NCI-H510A (cell line): Measurements from ENCODE around the gene ARID3A.
"Not testable (repeated sequence)": the region's sequence is repeated elsewhere in the genome, so short reads cannot be mapped to it uniquely, and the experiment has no call there.

Experiments
- DNase-seq: peaks from one replicate; lab custom pipeline; 2025; lab: John Stamatoyannopoulos, UW

The ARID3A gene

DNA sequence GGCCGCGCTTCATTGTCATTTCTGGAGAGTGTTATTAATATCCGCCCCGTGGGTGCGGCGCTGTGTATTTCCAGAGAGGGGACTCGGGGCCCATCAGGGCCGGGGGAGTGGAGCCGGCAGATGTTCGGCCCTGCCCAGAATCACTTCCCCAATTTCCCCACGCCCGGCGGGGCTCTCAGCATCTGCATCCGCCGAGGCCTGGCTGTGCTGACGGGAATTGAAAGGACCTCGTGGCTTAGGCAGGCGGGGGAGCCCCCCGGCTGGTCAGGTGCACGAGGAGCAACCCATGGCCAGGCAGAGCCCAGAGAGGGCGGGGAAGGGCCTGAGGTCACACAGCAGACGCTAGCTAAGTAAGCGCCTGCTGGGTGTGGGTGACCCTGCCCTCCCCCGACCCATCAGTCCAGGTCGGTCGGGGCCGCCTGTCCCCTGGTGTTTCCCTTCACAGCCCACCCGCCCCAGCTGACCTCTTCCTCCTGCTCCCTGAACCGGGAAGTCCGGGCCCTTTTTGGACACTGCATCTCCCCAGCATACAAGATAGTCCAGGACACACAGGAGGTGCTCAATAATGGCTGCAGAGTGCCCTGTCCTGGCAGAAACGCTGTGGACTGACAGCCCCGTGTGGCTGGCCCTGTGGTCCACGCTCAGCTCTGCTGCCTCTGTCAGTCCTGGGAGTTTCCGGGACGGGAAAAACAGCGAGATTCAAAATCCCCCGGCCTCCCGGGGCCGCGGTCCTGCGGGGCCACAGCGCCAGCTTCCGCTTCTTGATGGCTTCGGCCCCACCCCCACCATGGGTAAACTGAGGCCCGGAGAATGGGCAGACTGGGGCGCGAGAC lies 22.1 kb downstream of the ARID3A start:
- DNase-seq = no peak

DNA sequence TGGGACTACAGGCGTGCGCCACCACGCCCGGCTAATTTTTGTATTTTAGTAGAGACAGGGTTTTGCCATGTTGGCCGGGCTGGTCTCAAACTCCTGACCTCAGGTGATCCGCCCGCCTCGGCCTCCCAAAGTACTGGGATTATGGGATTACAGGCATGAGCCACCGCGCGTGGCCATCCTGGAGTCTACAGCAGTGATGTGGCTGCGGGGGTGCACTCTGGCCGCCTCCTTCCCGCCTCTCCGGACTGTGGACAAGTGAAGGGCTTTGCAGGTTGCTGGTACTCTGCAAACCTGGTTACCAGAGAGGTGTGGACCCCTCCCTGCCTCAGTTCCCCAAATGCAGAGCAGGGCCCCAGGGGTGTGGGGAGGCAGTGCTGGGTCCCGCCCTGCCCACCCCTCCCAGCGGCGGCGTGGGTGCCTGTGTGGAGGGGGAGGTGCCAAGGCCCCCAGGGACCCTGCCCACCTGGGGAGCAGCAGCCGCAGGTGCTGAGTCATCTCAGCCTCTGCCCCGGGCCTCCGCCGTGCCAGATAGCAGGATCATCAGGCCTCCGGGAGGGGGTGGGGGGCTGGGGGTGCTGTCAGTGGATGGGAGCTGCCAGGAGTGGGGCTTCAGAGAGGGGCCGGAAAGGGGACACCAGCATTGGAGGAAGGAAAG lies 23.1 kb downstream of the ARID3A start:
- DNase-seq = no peak

DNA sequence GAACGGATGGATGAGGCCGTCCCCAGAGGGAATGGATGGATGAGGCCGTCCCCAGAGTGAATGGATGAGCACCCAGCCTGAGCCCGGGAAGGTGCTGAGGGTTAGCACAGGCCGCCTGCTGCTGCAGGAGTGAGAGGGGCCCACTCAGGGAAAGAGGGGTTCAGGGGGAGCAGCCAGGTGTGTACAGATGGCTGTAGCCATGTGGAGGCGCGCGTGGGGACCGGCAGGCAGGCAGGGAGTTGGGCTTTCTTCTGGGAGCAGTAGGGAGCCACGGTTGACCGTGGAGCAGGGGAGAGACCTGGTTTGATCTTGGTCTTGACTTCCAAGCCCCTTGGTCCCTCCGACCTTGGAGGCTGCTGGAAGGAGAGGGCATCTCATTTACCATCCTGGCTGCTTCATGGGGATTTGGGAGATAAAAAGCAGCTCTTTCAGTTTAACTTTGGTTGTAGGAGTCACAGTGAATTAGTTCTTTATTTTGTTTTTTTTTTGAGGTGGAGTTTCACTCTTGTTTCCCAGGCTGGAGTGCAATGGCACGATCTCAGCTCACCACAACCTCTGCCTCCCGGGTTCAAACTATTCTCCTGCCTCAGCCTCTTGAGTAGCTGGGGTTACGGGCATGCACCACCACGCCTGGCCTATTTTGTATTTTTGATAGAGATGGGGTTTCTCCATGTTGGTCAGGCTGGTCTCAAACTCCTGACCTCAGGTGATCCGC lies 24.7 kb downstream of the ARID3A start:
- DNase-seq = no peak

DNA sequence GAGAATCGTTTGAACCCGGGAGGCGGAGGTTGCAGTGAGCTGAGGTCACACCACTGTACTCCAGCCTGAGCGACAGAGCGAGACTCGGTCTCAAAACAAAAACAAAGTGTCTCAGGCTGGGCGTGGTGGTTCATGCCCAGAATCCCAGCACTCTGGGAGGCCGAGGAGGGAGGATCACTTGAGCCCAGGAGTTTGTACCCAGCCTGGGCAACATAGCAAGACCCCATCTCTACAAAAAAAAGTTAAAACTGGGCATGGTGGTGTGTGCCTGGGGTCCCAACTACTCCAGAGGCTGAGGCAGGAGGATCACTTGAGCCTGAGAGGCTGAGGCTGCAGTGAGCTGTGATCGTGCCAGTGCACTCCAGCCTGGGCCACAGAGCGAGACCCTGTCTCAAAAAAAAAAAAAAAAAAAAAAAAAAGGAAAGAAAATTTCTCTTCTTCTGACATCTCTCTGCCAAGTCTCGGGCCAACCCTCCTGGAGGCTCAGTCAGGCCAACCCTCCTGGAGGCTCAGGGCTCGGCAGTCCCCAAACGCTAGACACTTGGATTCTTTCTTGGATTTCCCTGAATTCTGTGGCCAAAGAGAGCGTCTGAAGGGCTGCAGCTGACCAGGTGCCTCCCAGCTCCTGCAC lies 26.3 kb downstream of the ARID3A start:
- no peak for DNase-seq

DNA sequence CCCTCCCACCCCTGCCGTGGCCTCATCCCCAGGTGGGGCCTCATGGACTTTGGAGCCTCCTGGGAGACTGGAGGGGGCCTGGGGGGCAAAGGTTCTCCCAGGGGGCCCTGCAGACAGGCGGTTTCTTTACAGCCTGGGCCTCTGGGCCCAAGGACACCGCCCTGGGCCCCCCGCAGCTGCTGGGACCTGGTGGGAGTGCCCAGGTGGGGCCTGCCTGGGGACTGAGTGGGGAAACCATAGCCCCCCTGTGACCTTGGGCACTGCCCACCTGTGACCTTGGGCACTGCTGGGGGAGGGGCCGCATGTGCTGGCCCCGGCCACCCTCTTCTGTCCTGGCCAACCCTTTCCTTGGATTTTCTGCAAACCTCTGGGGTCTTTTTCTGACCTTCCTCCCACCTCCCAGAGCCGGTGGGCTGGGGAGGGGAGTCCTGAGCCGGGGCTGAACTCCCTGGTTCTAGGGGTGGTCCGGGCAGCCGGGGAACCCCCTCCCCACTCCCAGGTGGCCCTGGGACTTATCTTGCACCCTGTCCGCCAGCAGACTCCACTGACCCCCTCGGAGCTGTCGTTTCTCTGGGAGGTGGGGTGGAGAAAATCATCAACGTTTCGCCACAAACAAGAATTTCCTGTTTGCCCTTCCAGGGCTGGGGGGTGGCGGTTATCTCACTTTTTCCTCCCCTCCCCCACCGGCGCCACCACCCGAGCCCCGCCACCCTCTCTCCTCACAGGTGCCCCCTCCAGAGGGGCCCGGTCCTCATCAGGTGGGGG lies 27.0 kb downstream of the ARID3A start:
- DNase-seq = no peak

DNA sequence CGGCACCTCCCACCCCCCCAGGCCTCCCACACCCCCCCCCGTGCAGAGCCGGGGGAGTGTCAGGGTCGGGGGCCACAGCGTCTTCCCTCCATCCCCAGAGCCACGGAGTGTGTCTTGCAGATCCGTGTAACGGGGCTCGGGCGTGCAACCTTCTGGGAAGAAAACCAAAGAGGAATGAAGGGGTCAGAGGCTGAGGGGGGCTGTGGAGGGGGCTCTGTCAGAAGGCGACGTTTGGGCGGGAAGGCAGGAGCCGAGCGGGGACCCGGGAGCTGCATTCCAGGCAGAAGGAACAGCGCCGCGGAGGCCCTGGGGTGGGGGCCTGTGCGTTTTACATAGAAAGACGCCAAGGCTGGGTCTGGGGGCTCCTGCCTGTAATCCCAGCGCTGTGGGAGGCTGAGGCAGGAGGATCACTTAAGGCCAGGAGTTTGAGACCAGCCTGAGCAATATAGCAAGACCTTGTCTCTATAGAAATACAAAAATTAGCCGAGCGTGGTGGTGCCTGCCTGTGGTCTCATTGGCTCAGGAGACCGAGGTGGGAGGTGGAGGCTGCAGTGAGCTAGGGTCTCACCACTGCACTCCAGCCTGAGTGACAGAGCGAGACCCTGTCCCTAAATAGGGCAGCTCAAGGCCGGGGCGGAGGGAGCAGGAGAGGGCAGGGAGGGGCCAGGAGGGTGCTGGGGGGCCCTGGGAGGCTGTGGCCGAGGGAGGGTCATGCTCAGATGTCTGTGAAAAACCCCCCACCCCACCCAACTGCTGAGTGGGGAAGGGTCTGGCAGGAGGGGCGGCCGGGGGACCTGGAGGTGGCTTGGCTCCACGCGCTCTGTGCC lies 27.8 kb downstream of the ARID3A start:
- no peak for DNase-seq

DNA sequence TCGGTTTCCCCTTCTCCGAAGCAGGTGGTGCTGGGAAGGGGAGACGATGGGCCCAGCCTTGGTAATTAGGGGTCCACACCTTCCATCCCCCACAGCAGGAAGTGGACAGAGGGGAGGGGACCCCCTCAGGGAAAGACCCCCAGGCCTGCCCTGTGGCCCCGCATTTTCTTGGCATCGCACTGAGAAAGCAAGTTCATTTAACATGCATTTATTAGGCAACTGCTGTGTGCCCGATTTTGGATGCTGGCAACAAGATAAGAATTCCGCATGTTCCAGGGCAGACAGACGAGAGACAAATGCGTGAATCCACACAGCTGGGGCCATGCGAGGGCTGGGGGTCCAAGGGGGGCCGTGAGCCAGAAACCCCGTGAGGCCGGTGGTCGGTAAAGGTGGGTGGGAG lies 28.4 kb downstream of the ARID3A start:
- no peak for DNase-seq

DNA sequence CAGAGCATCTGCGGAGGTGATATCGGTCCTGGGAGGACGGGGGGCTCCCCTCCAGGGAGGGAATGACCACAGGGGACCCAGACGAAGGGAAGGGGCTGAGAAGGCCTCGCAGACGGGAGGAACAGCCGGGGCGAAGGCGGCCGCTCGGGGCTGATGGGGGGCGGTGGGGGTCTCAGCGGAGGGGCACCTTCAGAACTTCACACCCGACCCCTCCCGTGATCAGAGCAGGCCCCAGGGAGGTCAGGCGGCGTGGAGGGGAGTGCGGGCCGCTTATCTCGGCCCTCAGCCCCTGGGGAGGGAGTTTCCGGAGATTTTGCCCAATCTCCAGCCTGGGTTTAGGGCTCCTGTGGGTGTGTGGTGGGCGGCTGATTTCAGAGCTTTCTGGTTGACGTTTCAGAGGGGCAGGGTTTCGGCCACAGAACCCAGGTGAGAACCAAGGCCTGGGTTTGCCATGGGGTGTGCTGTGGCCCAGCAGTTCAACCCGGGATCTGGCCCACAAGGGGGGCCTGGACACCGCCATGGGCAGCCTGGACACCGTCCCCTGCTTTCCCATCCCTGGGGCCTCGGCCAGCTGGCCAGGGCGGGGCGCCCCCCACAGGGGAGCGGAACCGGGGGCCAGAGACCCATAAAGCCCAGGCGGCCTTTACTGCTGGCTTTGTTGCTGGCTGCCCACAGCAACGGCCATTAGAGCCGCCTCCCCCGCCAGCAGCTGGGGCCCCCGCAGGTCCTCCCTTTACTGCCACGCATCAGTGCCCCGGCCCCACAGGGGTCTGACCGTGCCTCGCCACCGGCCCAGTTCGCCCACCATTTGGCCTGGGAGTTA lies 29.0 kb downstream of the ARID3A start:
- DNase-seq = no peak

DNA sequence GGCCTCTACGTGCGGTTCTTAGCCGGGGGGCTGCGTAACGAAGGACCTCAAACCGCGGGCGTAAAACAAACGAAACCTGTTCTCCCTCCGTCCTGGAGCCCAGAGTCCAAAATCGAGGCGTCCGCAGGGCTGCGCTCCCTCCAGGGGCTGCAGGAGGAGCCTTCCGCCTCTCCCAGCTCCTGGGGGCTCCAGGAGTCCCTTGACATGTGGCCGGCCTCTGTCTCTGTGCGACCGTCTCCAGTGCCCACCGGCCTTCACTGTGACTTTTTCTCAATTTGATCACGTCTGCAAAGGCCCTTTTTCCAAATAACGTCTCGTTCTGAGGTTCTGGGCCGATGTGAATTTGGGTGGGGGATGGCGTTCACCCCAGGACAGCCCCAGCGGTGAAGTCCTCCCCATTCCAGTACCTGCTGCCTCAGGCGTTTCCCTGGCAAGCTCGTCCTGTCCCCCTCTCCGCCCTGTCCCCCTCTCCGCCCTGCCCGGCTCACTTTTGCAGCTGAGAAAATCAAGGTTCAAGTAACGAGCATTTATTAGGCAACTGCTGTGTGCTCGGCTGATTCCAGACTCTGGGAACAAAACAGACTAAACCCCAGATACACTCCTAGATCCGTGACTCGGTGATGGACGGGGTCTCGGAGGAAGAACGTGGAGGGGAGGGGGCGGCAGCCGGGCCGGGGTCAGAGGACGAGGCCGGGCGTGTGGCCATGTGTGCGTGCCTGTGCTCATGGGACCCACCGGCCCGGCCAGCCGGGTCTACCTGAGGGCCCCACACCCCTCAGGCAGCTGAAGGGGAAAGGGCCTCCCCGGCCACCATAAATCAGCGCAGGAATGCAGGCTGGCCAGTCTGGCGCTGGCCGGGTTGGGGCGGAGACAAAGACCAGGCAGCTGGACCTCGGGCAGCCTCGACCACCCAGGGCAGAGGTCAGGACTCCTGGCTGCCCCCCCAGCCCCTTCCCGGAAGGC lies 30.2 kb downstream of the ARID3A start:
- DNase-seq = no peak

DNA sequence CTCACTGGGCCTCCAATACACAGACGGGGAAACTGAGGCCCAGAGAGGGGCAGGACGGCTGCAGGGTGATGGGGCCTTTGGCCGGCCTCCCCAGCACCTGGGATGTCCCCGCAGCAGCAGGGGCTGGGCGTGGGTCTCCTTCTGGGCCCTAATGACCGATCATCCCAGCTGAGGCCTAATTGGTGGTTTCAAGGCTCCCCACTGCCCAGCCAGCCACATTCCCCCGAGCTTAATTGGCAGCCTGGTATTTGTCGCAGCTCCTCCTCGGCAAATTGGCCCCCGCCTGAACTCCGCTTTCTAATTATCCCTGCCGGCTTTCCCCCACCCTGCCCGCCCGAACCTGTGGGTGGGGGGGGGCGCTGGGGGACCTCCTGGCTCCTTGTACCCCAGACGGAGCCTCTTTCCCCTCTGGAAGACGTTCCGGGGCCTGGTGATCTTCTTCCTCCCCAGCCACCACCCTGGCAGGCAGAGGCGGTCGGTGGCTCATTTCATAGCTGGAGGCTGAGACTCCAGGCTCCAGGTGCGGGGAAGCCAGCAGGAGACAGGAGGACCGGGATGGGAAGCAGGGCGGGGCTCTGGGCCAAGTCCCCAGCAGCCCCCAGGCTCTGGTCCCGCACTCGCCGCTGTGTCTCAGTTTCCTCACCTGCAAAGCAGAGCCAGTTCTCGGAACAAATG lies 31.1 kb downstream of the ARID3A start:
- no peak for DNase-seq

DNA sequence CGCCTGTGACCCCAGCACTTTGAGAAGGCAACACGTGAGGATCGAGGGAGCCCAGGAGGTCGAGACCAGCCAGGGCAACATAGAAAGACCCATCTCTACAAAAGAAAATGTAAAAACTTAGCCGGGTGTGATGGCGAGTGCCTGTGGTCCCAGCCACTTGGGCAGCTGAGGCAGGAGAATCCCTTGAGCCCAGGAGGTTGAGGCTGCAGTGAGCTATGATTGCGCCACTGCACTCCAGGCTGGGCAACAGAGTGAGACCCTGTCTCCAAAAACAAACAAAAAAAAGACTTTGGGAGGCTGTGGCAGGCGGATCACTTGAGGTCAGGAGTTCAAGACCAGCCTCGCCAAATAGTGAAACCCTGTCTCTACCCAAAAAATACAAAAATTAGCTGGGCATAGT lies 31.7 kb downstream of the ARID3A start:
- DNase-seq = not testable (repeated sequence)

DNA sequence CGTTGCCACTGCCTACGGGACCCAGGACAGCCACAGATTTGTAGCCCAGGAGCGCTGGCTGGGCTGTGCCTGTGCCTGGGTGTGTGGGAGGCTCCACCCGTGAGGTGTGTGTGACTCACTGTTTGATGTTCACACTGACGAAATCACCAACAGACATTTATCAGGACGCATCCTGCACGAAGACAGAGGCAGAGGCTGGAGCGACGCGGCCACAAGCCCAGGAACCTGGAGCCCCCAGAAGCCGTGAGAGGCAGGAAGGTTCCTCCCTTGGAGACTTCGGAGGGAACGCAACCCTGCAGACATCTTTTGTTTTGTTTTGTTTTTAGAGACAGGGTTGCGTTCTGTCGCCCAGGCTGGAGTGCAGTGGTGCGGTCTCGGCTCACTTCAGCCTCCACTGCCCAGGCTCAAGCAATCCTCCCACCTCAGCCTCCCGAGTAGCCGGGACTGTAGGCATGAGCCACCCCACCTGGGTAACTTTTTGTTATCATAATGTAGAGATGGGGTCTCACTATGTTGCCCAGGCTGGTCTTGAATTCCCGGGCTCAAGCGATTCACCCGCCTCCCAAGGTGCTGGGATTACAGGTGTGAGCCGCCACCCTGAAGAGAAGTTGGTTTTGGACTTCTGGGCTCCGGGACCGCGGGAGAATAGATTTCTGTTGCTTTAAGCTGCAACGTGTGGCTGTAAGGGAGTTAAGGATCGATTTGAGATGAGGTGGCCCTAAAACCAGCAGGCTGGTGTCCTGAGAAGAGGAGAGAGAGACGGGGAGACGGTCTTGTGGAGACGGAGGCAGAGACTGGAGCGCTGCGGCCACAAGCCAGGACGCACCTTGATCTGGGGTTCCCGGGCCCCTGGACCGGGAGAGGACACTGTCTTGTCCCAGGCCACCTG lies 33.4 kb downstream of the ARID3A start:
- no peak for DNase-seq

DNA sequence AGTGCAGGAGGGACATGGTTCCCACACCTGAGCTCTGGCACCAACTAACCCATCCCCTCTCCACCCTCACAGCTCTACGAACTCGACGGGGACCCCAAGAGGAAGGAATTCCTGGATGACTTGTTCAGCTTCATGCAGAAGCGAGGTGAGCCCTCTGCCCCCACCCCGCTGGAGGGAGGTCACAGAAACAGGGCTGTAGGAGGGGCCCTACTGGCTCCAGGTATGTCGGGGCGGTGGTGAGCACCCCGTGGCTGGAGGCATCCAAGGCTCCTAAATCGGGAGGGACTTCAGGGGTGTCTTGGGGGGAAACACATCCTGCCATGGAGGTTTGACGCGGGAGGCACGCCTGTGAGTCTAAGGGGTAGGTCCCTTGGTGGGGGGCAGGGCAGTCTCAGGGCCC lies 34.2 kb downstream of the ARID3A start:
- DNase-seq = no peak

DNA sequence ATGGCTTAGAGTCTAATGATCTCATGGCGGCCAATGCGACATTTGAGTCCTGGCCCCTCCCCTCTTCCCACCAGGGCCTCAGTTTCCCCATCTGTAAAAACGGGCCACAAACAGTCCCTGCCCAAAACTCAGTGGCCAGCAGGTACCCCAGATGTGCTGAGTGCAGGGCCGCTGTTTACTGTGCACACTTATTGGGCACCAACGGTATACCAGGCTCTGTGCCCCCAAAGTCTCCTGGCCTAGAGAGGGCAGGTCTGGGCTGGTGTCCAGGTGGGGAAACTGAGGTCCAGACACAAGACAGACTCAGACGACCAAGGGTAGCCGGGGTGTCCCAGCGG lies 34.7 kb downstream of the ARID3A start:
- no peak for DNase-seq

DNA sequence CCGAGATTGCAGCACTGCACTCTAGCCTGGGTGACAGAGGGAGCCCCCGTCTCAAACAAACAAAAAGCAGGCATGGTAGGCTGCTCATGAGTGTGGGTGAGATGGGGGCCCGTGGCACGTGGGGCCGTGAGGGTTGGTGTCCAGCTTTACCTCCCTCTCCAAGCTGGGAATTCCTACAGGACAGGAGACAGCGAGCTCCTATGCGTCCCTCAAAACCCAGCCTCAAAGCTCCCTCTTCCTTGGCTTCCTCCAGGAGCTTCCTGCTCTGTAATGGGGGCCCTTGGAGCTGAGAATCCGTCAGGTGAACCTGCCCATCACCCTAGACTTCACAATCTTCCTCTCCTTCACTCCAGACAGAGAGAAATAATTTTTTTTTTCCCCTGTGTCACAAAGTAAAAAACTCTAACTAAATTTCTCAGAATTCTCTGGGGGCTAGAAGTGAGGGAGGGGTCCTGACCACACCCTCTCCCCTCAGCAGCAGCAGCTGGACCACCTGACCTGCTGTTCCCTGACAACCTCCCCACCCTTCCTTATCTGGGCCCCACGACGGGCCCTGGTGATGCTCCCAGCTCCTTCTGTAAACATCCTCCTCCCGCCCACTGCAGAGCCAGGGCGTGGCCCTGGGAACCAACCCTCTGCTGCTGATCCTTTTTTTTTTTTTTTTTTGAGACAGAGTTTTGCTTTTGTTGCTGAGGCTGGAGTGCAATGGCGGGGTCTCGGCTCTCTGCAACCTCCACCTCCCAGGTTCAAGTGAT lies 36.2 kb downstream of the ARID3A start:
- no peak for DNase-seq

DNA sequence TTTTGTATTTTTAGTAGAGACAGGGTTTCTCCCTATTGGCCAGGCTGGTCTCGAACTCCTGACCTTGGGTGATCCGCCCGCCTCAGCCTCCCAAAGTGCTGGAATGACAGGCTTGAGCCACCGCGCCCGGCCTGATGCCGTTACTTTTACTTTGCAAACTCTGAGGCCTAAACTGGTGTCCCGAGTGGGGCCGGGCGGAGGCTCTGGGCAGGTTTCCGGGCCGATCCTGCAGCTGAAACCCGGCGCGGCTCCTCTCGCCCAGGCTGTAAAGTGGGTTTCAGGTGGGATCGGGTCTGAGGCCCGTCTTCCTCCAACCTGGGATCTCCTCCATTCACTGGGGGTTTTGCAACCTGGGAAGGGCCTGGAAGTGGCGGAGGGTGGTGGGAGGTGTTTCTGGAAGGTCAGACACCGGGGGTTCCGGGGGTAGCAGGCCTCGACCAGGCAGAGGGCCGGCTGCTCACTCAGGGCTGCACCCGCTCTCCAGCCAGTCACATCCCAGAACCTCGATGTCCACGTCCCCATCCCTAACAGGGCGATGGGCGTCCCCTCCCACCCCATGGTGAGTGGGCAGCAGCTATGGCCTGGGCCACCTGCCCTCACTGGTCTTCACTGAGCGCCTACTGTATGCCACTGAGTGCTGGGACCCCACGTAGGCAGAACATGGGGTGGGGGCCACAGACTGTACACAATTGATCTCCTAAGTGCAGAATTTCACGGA lies 37.0 kb downstream of the ARID3A start:
- DNase-seq = no peak
